Mesothelial cell of epicardium (in vitro differentiated cells): ENCODE data around the gene AIDA. TPM values are rescaled to one million over a fixed set of nuclear protein-coding genes. Genes with fewer than 3 reads are reported as not detected.

Source experiments
- DNase-seq, 2 experiments: peaks; one replicate each; pipeline ENCODE4 v3.0.0; 2021; ENCODE audit warnings: low spot score in 2 of 2; ENCODE audit not compliant: unreplicated experiment in 2 of 2
- H3K27ac Mint-ChIP-seq: 2 replicates; pipeline ENCODE4 v1.8.0; 2021; ENCODE audit warnings: mixed read lengths
- H3K27me3 Mint-ChIP-seq: 2 replicates; pipeline ENCODE4 v1.8.0; 2021; ENCODE audit warnings: low read depth, mixed read lengths
- H3K36me3 Mint-ChIP-seq: 2 replicates; pipeline ENCODE4 v1.8.0; 2021; ENCODE audit warnings: mixed read lengths
- H3K4me1 Mint-ChIP-seq: 2 replicates; pipeline ENCODE4 v1.8.0; 2021; ENCODE audit warnings: mixed read lengths
- H3K4me3 Mint-ChIP-seq: 2 replicates; pipeline ENCODE4 v1.8.0; 2021; ENCODE audit warnings: mild to moderate bottlenecking, moderate library complexity, mixed read lengths
- H3K9me3 Mint-ChIP-seq: 2 replicates; pipeline ENCODE4 v1.8.0; 2021; ENCODE audit warnings: mixed read lengths
- total RNA-seq: library from RNA; stranded (reverse); gene quantifications from 3 replicates; pipeline ENCODE4 v1.2.1, GENCODE V29; 2021
- TF ChIP-seq, protein P1 (sequence below): fragments of 200-600 bp; sonication (generic); IDR thresholded peaks from one replicate; pipeline ENCODE4 v1.5.0; 2021; ENCODE audit warnings: antibody characterized with exemption; ENCODE audit not compliant: unreplicated experiment

AIDA gene
- total RNA-seq, 1 donor from 2014 or later = 38.6 TPM

DNA sequence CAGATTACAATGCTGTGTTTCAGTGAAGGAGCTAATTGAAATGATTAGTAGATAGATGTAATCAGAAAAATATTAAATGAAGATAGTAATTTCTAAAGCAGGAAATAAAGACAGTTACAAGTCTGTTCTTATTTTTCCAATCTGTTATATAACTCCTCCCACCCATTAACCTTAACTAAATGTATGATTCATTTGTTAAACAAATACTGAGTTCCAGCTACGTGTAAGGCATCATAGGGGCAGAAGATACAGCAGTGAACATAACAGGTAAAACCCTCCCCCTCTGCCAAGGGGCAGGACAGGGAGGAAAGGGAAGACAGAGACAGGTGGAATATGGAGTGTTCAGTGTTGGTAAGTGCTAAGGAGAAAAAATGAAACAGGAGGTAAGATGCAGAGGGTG, 24.7 kb upstream of the AIDA start, which contains the start of gene FAM177B:
Gene FAM177B (plus strand): TSS at position 231 of the 400 bp plus-strand sequence. CDS start 9,344 bp downstream, outside the sequence.
- H3K27ac Mint-ChIP-seq = no peak within 1 kb of the TSS
- H3K9me3 Mint-ChIP-seq = no peaks in the 10 kb centered on the region
- TF ChIP-seq, protein P1, sequence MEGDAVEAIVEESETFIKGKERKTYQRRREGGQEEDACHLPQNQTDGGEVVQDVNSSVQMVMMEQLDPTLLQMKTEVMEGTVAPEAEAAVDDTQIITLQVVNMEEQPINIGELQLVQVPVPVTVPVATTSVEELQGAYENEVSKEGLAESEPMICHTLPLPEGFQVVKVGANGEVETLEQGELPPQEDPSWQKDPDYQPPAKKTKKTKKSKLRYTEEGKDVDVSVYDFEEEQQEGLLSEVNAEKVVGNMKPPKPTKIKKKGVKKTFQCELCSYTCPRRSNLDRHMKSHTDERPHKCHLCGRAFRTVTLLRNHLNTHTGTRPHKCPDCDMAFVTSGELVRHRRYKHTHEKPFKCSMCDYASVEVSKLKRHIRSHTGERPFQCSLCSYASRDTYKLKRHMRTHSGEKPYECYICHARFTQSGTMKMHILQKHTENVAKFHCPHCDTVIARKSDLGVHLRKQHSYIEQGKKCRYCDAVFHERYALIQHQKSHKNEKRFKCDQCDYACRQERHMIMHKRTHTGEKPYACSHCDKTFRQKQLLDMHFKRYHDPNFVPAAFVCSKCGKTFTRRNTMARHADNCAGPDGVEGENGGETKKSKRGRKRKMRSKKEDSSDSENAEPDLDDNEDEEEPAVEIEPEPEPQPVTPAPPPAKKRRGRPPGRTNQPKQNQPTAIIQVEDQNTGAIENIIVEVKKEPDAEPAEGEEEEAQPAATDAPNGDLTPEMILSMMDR = no peak

DNA sequence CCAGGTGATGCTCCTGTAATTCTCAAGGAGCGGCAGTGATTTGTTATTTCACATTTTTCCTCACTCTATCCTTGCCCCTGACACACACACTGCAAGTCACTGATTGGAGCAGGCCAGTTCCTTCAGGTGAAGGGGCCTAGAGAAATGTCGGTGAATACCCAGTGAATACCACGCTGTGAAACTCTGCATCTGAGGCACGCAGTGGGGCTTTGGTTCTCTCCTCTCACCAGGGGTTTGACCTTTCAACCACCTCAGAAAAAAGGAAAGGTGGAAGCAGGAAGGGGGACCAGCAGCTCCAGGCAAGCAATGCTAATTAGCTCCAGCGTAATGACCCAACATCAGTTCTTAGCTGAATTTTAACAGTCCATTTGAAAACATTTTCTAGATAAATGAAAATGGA, 24.2 kb upstream of the AIDA start:
- peaks cover 11% of the 10 kb centered on the region for H3K36me3 Mint-ChIP-seq

More for the DNA sequence above, 24.7 kb upstream of the AIDA start, which contains the start of gene FAM177B:
- no peak for DNase-seq
- H3K4me3 Mint-ChIP-seq = no peak within 1 kb of the TSS
- no peaks in the 10 kb centered on the region for H3K27me3 Mint-ChIP-seq
- H3K36me3 Mint-ChIP-seq = peaks cover 11% of the 10 kb centered on the region
- no peaks in the 10 kb centered on the region for H3K4me1 Mint-ChIP-seq

DNA sequence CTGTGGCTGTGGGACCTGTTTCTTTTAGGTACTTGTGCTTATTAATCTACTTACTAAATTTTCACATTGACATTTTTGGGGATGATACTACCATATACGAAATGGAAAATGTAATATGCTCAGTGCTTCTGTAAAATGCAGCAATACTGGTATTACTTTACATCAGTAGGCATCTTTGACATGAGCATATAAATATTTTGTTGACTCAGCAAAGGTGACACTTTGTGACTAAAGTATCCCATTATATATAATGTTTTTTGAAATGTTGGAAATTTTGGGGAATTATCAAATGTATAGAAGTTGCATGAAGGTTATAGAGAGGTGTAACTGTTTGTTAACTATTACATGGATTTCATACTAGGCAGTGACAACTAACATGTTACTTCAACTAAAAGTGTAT, 22.4 kb upstream of the AIDA start:
- Mint-ChIP-seq H3K36me3 (peaks cover 18% of the 10 kb centered on the region), H3K27me3 (no peaks in the 10 kb centered on the region), H3K27ac (no peak overlapping the region), H3K4me1 (no peaks in the 10 kb centered on the region), H3K4me3 (no peak overlapping the region), H3K9me3 (no peaks in the 10 kb centered on the region)
- no peak for DNase-seq
- TF ChIP-seq, protein P1 = no peak

More for the DNA sequence above, 24.2 kb upstream of the AIDA start:
- H3K4me3 Mint-ChIP-seq = no peak overlapping the region
- H3K4me1 Mint-ChIP-seq = no peaks in the 10 kb centered on the region
- H3K27me3 Mint-ChIP-seq = no peaks in the 10 kb centered on the region
- DNase-seq = no peak
- no peak overlapping the region for H3K27ac Mint-ChIP-seq
- no peaks in the 10 kb centered on the region for H3K9me3 Mint-ChIP-seq
- TF ChIP-seq, protein P1 = no peak

DNA sequence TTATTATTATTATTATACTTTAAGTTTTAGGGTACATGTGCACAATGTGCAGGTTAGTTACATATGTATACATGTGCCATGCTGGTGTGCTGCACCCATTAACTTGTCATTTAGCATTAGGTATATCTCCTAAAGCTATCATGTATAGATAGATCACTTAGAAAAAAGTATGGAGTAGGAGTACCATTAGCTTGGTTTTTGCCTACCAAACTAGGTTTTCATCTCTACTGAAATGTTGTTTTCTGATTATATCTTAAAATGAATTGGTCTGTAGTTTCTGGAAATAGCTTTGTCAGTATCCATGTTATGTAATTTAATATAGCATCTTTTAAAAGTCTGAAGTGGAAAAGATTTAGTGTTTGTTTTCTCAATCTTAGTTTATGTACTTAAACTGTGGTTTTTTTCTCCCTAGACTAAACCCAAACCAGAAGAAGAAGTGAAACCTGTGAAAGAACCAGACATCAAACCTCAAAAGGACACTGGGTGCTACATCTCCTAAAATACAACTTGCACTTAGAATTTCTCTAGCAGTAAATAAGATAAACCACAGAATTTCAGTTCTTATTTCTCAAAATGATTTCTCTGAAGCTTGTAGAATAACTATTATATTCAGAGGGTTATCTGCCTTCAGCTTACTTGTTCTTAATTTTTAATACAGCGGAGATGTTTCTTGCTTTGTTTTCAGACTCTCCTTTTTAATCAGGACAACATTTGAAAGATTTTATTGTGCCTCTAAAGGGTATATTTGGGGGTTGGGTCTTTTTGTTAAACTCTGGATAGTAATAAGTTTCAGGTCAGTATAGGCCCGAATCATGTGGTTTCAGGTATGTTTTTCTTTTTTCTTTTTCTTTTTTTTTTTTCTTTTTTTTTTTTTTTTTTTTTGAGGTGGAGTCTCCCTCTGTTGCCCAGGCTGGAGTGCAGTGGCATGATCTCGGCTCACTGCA, 20.2 kb upstream of the AIDA start:
- no peak for DNase-seq
- TF ChIP-seq, protein P1 = no peak
- Mint-ChIP-seq H3K4me1 (no peaks in the 10 kb centered on the region), H3K27ac (no peak overlapping the region), H3K36me3 (peaks cover 29% of the 10 kb centered on the region), H3K9me3 (no peaks in the 10 kb centered on the region), H3K27me3 (no peaks in the 10 kb centered on the region), H3K4me3 (no peak overlapping the region)

- Mint-ChIP-seq H3K27ac (no peak overlapping the region), H3K27me3 (no peaks in the 10 kb centered on the region), H3K4me1 (no peaks in the 10 kb centered on the region), H3K9me3 (no peaks in the 10 kb centered on the region), H3K36me3 (peaks cover 30% of the 10 kb centered on the region), H3K4me3 (no peak overlapping the region)
- no peak for DNase-seq
- TF ChIP-seq, protein P1 = no peak
Measured at GRCh38 chr1:222730866-222731265, 18.6 kb upstream of the AIDA start.
